Activated CD4-positive, alpha-beta memory T cell treated with anti-CD3 and anti-CD28 coated beads for 36 hours (primary cell): ENCODE data around the gene LTO1. TPM values are rescaled to one million over a fixed set of nuclear protein-coding genes. Genes with fewer than 3 reads are reported as not detected.

ENCODE experiments used
- CTCF ChIA-PET: fragments of 350-600 bp; sonication (Branson Sonifier 250); formaldehyde crosslinking; loops from one replicate; lab custom pipeline; 2021; ENCODE audit warnings: antibody characterized with exemption, inconsistent platforms; lab: Charles Lee
- POLR2A ChIA-PET: fragments of 350-600 bp; sonication (Branson Sonifier 250); formaldehyde crosslinking; loops from one replicate; lab custom pipeline; 2021; ENCODE audit warnings: antibody characterized with exemption; lab: Charles Lee
- DNase-seq: peaks from one replicate; pipeline ENCODE4 v3.0.0-alpha.2; 2020
- H3K27ac Mint-ChIP-seq: one replicate; pipeline ENCODE4 v1.8.0; 2021; ENCODE audit warnings: mixed read lengths
- H3K27me3 Mint-ChIP-seq: one replicate; pipeline ENCODE4 v1.8.0; 2021; ENCODE audit warnings: mixed read lengths
- H3K36me3 Mint-ChIP-seq: one replicate; pipeline ENCODE4 v1.8.0; 2021; ENCODE audit warnings: mixed read lengths
- H3K4me1 Mint-ChIP-seq: one replicate; pipeline ENCODE4 v1.8.0; 2021; ENCODE audit warnings: low read depth, mixed read lengths
- H3K4me3 Mint-ChIP-seq: one replicate; pipeline ENCODE4 v1.8.0; 2021; ENCODE audit warnings: mild to moderate bottlenecking, mixed read lengths
- H3K9me3 Mint-ChIP-seq: one replicate; pipeline ENCODE4 v1.8.0; 2021; ENCODE audit warnings: mixed read lengths
- intact Hi-C: fragments of 100-400 bp; cut with micrococcal nuclease; formaldehyde crosslinking; loops from one replicate; pipeline ENCODE4 v1.15.1; 2023
- total RNA-seq, 2 experiments: library from RNA; stranded (reverse); gene quantifications; one replicate each; pipeline ENCODE4 v1.2.3, GENCODE V29; 2021

The LTO1 gene
- total RNA-seq, 2 experiments from 2014 or later, result 16.3 to 16.7 TPM

- no peak for DNase-seq
- Mint-ChIP-seq H3K27ac (no peak overlapping the region), H3K4me3 (no peak overlapping the region), H3K27me3 (no peaks in the 10 kb centered on the region), H3K9me3 (no peaks in the 10 kb centered on the region), H3K36me3 (no peaks in the 10 kb centered on the region), H3K4me1 (no peaks in the 10 kb centered on the region)
- ChIA-PET POLR2A (no interaction called here), CTCF (interaction anchor here (1.0 kb wide), 1 partner anchor 15 kb away, joined by 3 read pairs; no protein-coding TSS in a partner anchor)
- intact Hi-C loops, result no loop called here
Measured at GRCh38 chr11:69654001-69654659, 21.0 kb downstream of the LTO1 start.

GRCh38 chr11:69653406-69653960 is 21.7 kb downstream of the LTO1 start:
- H3K9me3 Mint-ChIP-seq, result no peaks in the 10 kb centered on the region
- H3K36me3 Mint-ChIP-seq, result no peaks in the 10 kb centered on the region
- H3K4me3 Mint-ChIP-seq, result no peak overlapping the region
- ChIA-PET POLR2A (no interaction called here), CTCF (interaction anchor here (1.0 kb wide), 1 partner anchor 16 kb away, joined by 3 read pairs; no protein-coding TSS in a partner anchor)
- no peak overlapping the region for H3K27ac Mint-ChIP-seq
- no peaks in the 10 kb centered on the region for H3K27me3 Mint-ChIP-seq
- no peaks in the 10 kb centered on the region for H3K4me1 Mint-ChIP-seq
- intact Hi-C loops, result no loop called here
- no peak for DNase-seq

GRCh38 chr11:69652999-69653398 is 22.2 kb downstream of the LTO1 start:
- H3K36me3 Mint-ChIP-seq, result no peaks in the 10 kb centered on the region
- H3K4me1 Mint-ChIP-seq, result no peaks in the 10 kb centered on the region
- no peak for DNase-seq
- no peak overlapping the region for H3K27ac Mint-ChIP-seq
- H3K4me3 Mint-ChIP-seq, result no peak overlapping the region
- intact Hi-C loops, result no loop called here
- H3K27me3 Mint-ChIP-seq, result no peaks in the 10 kb centered on the region
- H3K9me3 Mint-ChIP-seq, result no peaks in the 10 kb centered on the region
- ChIA-PET POLR2A (no interaction called here), CTCF (interaction anchor here (1.0 kb wide), 1 partner anchor 17 kb away, joined by 3 read pairs; no protein-coding TSS in a partner anchor)

- ChIA-PET POLR2A (no interaction called here), CTCF (no interaction called here)
- H3K9me3 Mint-ChIP-seq, result no peaks in the 10 kb centered on the region
- no peak overlapping the region for H3K27ac Mint-ChIP-seq
- intact Hi-C loops, result no loop called here
- no peaks in the 10 kb centered on the region for H3K36me3 Mint-ChIP-seq
- DNase-seq, result no peak
- H3K4me1 Mint-ChIP-seq, result no peaks in the 10 kb centered on the region
- no peaks in the 10 kb centered on the region for H3K27me3 Mint-ChIP-seq
- H3K4me3 Mint-ChIP-seq, result no peak overlapping the region
Measured at GRCh38 chr11:69651834-69652620, 23.1 kb downstream of the LTO1 start.

GRCh38 chr11:69650832-69651344 is 24.3 kb downstream of the LTO1 start:
- Mint-ChIP-seq H3K36me3 (no peaks in the 10 kb centered on the region), H3K9me3 (no peaks in the 10 kb centered on the region), H3K4me1 (no peaks in the 10 kb centered on the region), H3K4me3 (no peak overlapping the region), H3K27ac (no peak overlapping the region), H3K27me3 (no peaks in the 10 kb centered on the region)
- POLR2A ChIA-PET, result no interaction called here
- DNase-seq, result no peak
- intact Hi-C loops, result no loop called here
- CTCF ChIA-PET, result no interaction called here

GRCh38 chr11:69650081-69650831 is 24.9 kb downstream of the LTO1 start:
- Mint-ChIP-seq H3K27me3 (no peaks in the 10 kb centered on the region), H3K27ac (no peak overlapping the region), H3K4me3 (no peak overlapping the region), H3K9me3 (no peaks in the 10 kb centered on the region), H3K36me3 (no peaks in the 10 kb centered on the region), H3K4me1 (no peaks in the 10 kb centered on the region)
- POLR2A ChIA-PET, result no interaction called here
- CTCF ChIA-PET, result no interaction called here
- intact Hi-C loops, result no loop called here
- DNase-seq, result no peak

GRCh38 chr11:69649576-69649900 is 25.6 kb downstream of the LTO1 start:
- Mint-ChIP-seq H3K9me3 (no peaks in the 10 kb centered on the region), H3K4me3 (no peak overlapping the region), H3K27me3 (no peaks in the 10 kb centered on the region), H3K36me3 (no peaks in the 10 kb centered on the region), H3K4me1 (no peaks in the 10 kb centered on the region), H3K27ac (no peak overlapping the region)
- POLR2A ChIA-PET, result no interaction called here
- intact Hi-C loops, result no loop called here
- no peak for DNase-seq
- CTCF ChIA-PET, result interaction anchor here (1.1 kb wide), 1 partner anchor 21 kb away, joined by 3 read pairs; no protein-coding TSS in a partner anchor

- no peaks in the 10 kb centered on the region for H3K36me3 Mint-ChIP-seq
- CTCF ChIA-PET, result interaction anchor here (1.1 kb wide), 1 partner anchor 21 kb away, joined by 3 read pairs; no protein-coding TSS in a partner anchor
- H3K4me1 Mint-ChIP-seq, result no peaks in the 10 kb centered on the region
- H3K4me3 Mint-ChIP-seq, result no peak overlapping the region
- no peaks in the 10 kb centered on the region for H3K27me3 Mint-ChIP-seq
- POLR2A ChIA-PET, result no interaction called here
- H3K27ac Mint-ChIP-seq, result no peak overlapping the region
- H3K9me3 Mint-ChIP-seq, result no peaks in the 10 kb centered on the region
- no peak for DNase-seq
- intact Hi-C loops, result no loop called here
Measured at GRCh38 chr11:69648679-69649575, 26.2 kb downstream of the LTO1 start.

- DNase-seq, result no peak
- intact Hi-C loops, result no loop called here
- Mint-ChIP-seq H3K36me3 (no peaks in the 10 kb centered on the region), H3K27ac (no peak overlapping the region), H3K27me3 (no peaks in the 10 kb centered on the region), H3K4me1 (peaks cover 2% of the 10 kb centered on the region), H3K9me3 (no peaks in the 10 kb centered on the region), H3K4me3 (no peak overlapping the region)
- ChIA-PET POLR2A (no interaction called here), CTCF (no interaction called here)
Measured at GRCh38 chr11:69647761-69648497, 27.2 kb downstream of the LTO1 start.

- Mint-ChIP-seq H3K36me3 (no peaks in the 10 kb centered on the region), H3K9me3 (no peaks in the 10 kb centered on the region), H3K4me1 (peaks cover 2% of the 10 kb centered on the region), H3K4me3 (no peak overlapping the region), H3K27me3 (no peaks in the 10 kb centered on the region), H3K27ac (no peak overlapping the region)
- no peak for DNase-seq
- CTCF ChIA-PET, result no interaction called here
- POLR2A ChIA-PET, result no interaction called here
- intact Hi-C loops, result no loop called here
Measured at GRCh38 chr11:69647390-69647748, 27.8 kb downstream of the LTO1 start.
